Smooth muscle cell (in vitro differentiated cells): Measurements from ENCODE around the gene BHLHE23. TPM values are rescaled to one million over a fixed set of nuclear protein-coding genes. Genes with fewer than 3 reads are reported as not detected.

ENCODE experiments used
- DNase-seq: peaks from one replicate; lab custom pipeline; 2025; ENCODE audit not compliant: unreplicated experiment; lab: John Stamatoyannopoulos, UW
- H2AFZ ChIP-seq: fragments of 200-600 bp; sonication (generic); 2 replicates; pipeline ENCODE4 v1.6.0; 2016; ENCODE audit warnings: antibody characterized with exemption, low read depth, mild to moderate bottlenecking
- H3F3A ChIP-seq: fragments of 200-600 bp; sonication (generic); 2 replicates; pipeline ENCODE4 v1.6.0; 2017; ENCODE audit warnings: antibody characterized with exemption, low read depth
- H3K27ac ChIP-seq: fragments of 200-600 bp; sonication (generic); 2 replicates; pipeline ENCODE4 v1.5.1; 2016; ENCODE audit warnings: low read depth, mild to moderate bottlenecking
- H3K27me3 ChIP-seq: fragments of 200-600 bp; sonication (generic); 2 replicates; pipeline ENCODE4 v1.6.1; 2016; ENCODE audit warnings: low read depth, mild to moderate bottlenecking
- H3K36me3 ChIP-seq: fragments of 200-600 bp; sonication (generic); 2 replicates; pipeline ENCODE4 v1.5.1; 2016; ENCODE audit warnings: low read depth
- H3K4me1 ChIP-seq: fragments of 200-600 bp; sonication (generic); 2 replicates; pipeline ENCODE4 v1.5.1; 2016; ENCODE audit warnings: low read depth
- H3K4me2 ChIP-seq: fragments of 200-600 bp; sonication (generic); 2 replicates; pipeline ENCODE4 v1.6.0; 2016; ENCODE audit warnings: mild to moderate bottlenecking
- H3K4me3 ChIP-seq: fragments of 200-600 bp; sonication (generic); 2 replicates; pipeline ENCODE4 v1.5.1; 2016; ENCODE audit warnings: mild to moderate bottlenecking
- H3K79me2 ChIP-seq: fragments of 200-600 bp; sonication (generic); 2 replicates; pipeline ENCODE4 v1.6.0; 2016; ENCODE audit warnings: low read depth, mild to moderate bottlenecking
- H3K9ac ChIP-seq: fragments of 200-600 bp; sonication (generic); 2 replicates; pipeline ENCODE4 v1.6.0; 2016; ENCODE audit warnings: low read depth
- H3K9me3 ChIP-seq: fragments of 200-600 bp; sonication (generic); replicated peaks from 2 replicates; pipeline ENCODE4 v1.5.1; 2016; ENCODE audit warnings: low read depth
- H4K20me1 ChIP-seq: fragments of 200-600 bp; sonication (generic); 2 replicates; pipeline ENCODE4 v1.6.0; 2016; ENCODE audit warnings: low read depth
- CTCF ChIP-seq: fragments of 200-600 bp; sonication (generic); IDR thresholded peaks from 2 replicates; pipeline ENCODE4 v1.5.1; 2017; ENCODE audit warnings: borderline replicate concordance, mild to moderate bottlenecking, antibody characterized with exemption; ENCODE audit not compliant: insufficient read depth, poor library complexity, severe bottlenecking
- WGBS: methylation state at CpG from one replicate; pipeline ENCODE4 v1.1.7; 2016; ENCODE audit warnings: low lambda C conversion rate; 5-methylcytosine and 5-hydroxymethylcytosine counted together
- polyA plus RNA-seq: library from polyadenylated mRNA; unstranded; fragments of >200 nt; fragmentation: Nextera tagmentation; extraction: Ambion mirVana; gene quantifications from 2 replicates; pipeline ENCODE4 v1.2.1, GENCODE V29; 2016
- total RNA-seq: library from RNA; depleted of rRNA; stranded (reverse); fragments of >200 nt; gene quantifications from 2 replicates; pipeline ENCODE4 v1.2.3, GENCODE V29; 2014

The BHLHE23 gene
- total and polyA plus RNA-seq, 2 experiments from 2014 or later, result not detected

- 90% methylated on average over 25 of the region's 25 CpGs for WGBS
- H4K20me1 ChIP-seq, result no peaks in the 10 kb centered on the region
- TF ChIP-seq CTCF, result no peak
- no peak overlapping the region for H2AFZ ChIP-seq
- no peaks in the 10 kb centered on the region for H3K9me3 ChIP-seq
- no peaks in the 10 kb centered on the region for H3K4me1 ChIP-seq
- H3K27ac ChIP-seq, result no peak overlapping the region
- H3K4me2 ChIP-seq, result no peak overlapping the region
- H3K4me3 ChIP-seq, result no peak overlapping the region
- no peak for DNase-seq
- no peaks in the 10 kb centered on the region for H3F3A ChIP-seq
- H3K36me3 ChIP-seq, result no peaks in the 10 kb centered on the region
- H3K9ac ChIP-seq, result no peak overlapping the region
- no peaks in the 10 kb centered on the region for H3K79me2 ChIP-seq
- peaks cover 31% of the 10 kb centered on the region for H3K27me3 ChIP-seq
These were observed 10.7 kb downstream of the BHLHE23 start for GRCh38 chr20:62995898-62996595.

- Histone ChIP-seq H3K4me2 (no peak overlapping the region), H4K20me1 (no peaks in the 10 kb centered on the region), H3K36me3 (no peaks in the 10 kb centered on the region), H3K27ac (no peak overlapping the region), H3K79me2 (no peaks in the 10 kb centered on the region), H2AFZ (no peak overlapping the region), H3K9ac (no peak overlapping the region), H3K9me3 (no peaks in the 10 kb centered on the region), H3K27me3 (peaks cover 30% of the 10 kb centered on the region), H3K4me1 (no peaks in the 10 kb centered on the region), H3F3A (no peaks in the 10 kb centered on the region), H3K4me3 (no peak overlapping the region)
- no peak for TF ChIP-seq CTCF
- WGBS, result 90% methylated on average over 11 of the region's 11 CpGs
- no peak for DNase-seq
These were observed 11.3 kb downstream of the BHLHE23 start for GRCh38 chr20:62995481-62995880.

GRCh38 chr20:62994869-62995281, 11.9 kb downstream of the BHLHE23 start:
- Histone ChIP-seq H3F3A (no peaks in the 10 kb centered on the region), H3K4me3 (no peak overlapping the region), H4K20me1 (no peaks in the 10 kb centered on the region), H3K36me3 (no peaks in the 10 kb centered on the region), H2AFZ (no peak overlapping the region), H3K27me3 (peaks cover 29% of the 10 kb centered on the region), H3K27ac (no peak overlapping the region), H3K79me2 (no peaks in the 10 kb centered on the region), H3K4me1 (no peaks in the 10 kb centered on the region), H3K4me2 (no peak overlapping the region), H3K9ac (no peak overlapping the region), H3K9me3 (no peaks in the 10 kb centered on the region)
- no peak for TF ChIP-seq CTCF
- WGBS, result 84% methylated on average over 19 of the region's 19 CpGs
- DNase-seq, result no peak
